HCT116 (cell line): Measurements from ENCODE around the gene GABRB3. TPM values are rescaled to one million over a fixed set of nuclear protein-coding genes. Genes with fewer than 3 reads are reported as not detected.

Source experiments
- ATAC-seq: fragments of 200-7000 bp; cut with Tn5 transposase; 2 replicates; pipeline ENCODE4 v1.9.1; 2020; ENCODE audit warnings: mild to moderate bottlenecking, moderate library complexity
- BruUV-seq: library from RNA; stranded (reverse); fragments of 400-500 nt; replicated peaks from 2 replicates; lab custom pipeline; 2021; lab: Mats Ljungman, UMichigan
- CTCF ChIA-PET: fragments of 300-600 bp; sonication (Branson Sonifier 250); formaldehyde crosslinking; loops from one replicate; lab custom pipeline; 2021; ENCODE audit warnings: antibody characterized with exemption; lab: Charles Lee
- POLR2A ChIA-PET: fragments of 300-600, 350-600 bp; sonication (Branson Sonifier 250); formaldehyde crosslinking; loops from one replicate; lab custom pipeline; 2021; ENCODE audit warnings: antibody characterized with exemption; lab: Charles Lee
- RAD21 ChIA-PET, 2 experiments: fragments of 300-600 bp; sonication (Branson Sonifier 250); formaldehyde crosslinking; loops; one replicate each; lab custom pipeline; 2023; ENCODE audit warnings: low total read pairs in 2 of 2; ENCODE audit not compliant: uncharacterized antibody in 2 of 2, unreplicated experiment in 2 of 2, low non-redundant PET in 1 of 2; lab: Charles Lee
- DNase-seq: peaks from one replicate; pipeline ENCODE4 v3.0.0-alpha.2; 2010; ENCODE audit warnings: low read depth, low spot score
- H2AFZ ChIP-seq: fragments of 200-600 bp; shearing (Covaris generic), sonication (generic); 2 replicates; pipeline ENCODE4 v1.6.1; 2017; ENCODE audit warnings: low read depth, mixed run types, mixed read lengths, antibody characterized with exemption, low read length; ENCODE audit not compliant: poor library complexity, severe bottlenecking
- H3K27ac ChIP-seq: 2 replicates; pipeline ENCODE4 v1.5.1; 2012; ENCODE audit warnings: low read depth, low read length
- H3K27me3 ChIP-seq: fragments of 200-600 bp; sonication (generic); 2 replicates; pipeline ENCODE4 v1.6.1; 2016; ENCODE audit warnings: mixed run types, low read length, mixed read lengths; ENCODE audit not compliant: insufficient read depth
- H3K36me3 ChIP-seq, 2 experiments: fragments of 200-500 bp in 1 of 2; fragments of 200-600 bp in 1 of 2; sonication (Bioruptor generic) in 1 of 2; sonication (generic) in 1 of 2; 2 replicates each; pipeline versions ENCODE4 v1.5.1 to v1.6.1; 2014 to 2016; ENCODE audit warnings: low read length in 2 of 2, inconsistent platforms in 1 of 2, mixed read lengths in 1 of 2, mixed run types in 1 of 2; ENCODE audit not compliant: insufficient read depth in 2 of 2, control insufficient read depth in 1 of 2
- H3K4me1 ChIP-seq, 2 experiments: fragments of 200-600 bp in 1 of 2; sonication (generic) in 1 of 2; 2 replicates each; pipeline versions ENCODE4 v1.5.1 to v1.6.1; 2012 to 2017; ENCODE audit warnings: low read length in 2 of 2, inconsistent platforms in 1 of 2, mild to moderate bottlenecking in 1 of 2, mixed read lengths in 1 of 2, mixed run types in 1 of 2, moderate library complexity in 1 of 2; ENCODE audit not compliant: insufficient read depth in 2 of 2, control insufficient read depth in 1 of 2
- H3K4me2 ChIP-seq: fragments of 200-600 bp; sonication (generic); 2 replicates; pipeline ENCODE4 v1.6.1; 2017; ENCODE audit warnings: mixed run types, low read length, mixed read lengths
- H3K4me3 ChIP-seq, 2 experiments: fragments of 200-600 bp in 1 of 2; sonication (generic) in 1 of 2; replicated peaks in 1 of 2; 2 replicates each; pipeline ENCODE4 v1.5.1; 2011 to 2016; ENCODE audit warnings: low read length in 2 of 2, control low read depth in 1 of 2, low read depth in 1 of 2, mild to moderate bottlenecking in 1 of 2, mixed read lengths in 1 of 2, mixed run types in 1 of 2
- H3K79me2 ChIP-seq: fragments of 200-600 bp; sonication (generic); 2 replicates; pipeline ENCODE4 v1.6.1; 2017; ENCODE audit warnings: mild to moderate bottlenecking, mixed run types, low read length, moderate library complexity, mixed read lengths; ENCODE audit not compliant: insufficient read depth
- H3K9ac ChIP-seq: fragments of 200-600 bp; sonication (generic); 2 replicates; pipeline ENCODE4 v1.6.1; 2016; ENCODE audit warnings: low read length, mixed read lengths
- H3K9me2 ChIP-seq: fragments of 200-600 bp; sonication (generic), shearing (Covaris generic); 2 replicates; pipeline ENCODE4 v1.6.1; 2017; ENCODE audit warnings: mixed run types, mild to moderate bottlenecking, moderate library complexity; ENCODE audit not compliant: insufficient read depth
- H3K9me3 ChIP-seq, 2 experiments: fragments of 200-500 bp in 1 of 2; fragments of 200-600 bp in 1 of 2; sonication (Bioruptor generic) in 1 of 2; sonication (generic) in 1 of 2; 2 replicates each; pipeline ENCODE4 v1.6.1; 2014 to 2017; ENCODE audit warnings: low read length in 2 of 2, mixed read lengths in 2 of 2, inconsistent platforms in 1 of 2, low read depth in 1 of 2, mild to moderate bottlenecking in 1 of 2, mixed run types in 1 of 2, moderate library complexity in 1 of 2; ENCODE audit not compliant: control insufficient read depth in 1 of 2, insufficient read depth in 1 of 2
- H4K20me1 ChIP-seq: fragments of 200-600 bp; sonication (generic), shearing (Covaris generic); 2 replicates; pipeline ENCODE4 v1.6.1; 2017; ENCODE audit warnings: mixed run types, mild to moderate bottlenecking, moderate library complexity; ENCODE audit not compliant: insufficient read depth
- CBX3 ChIP-seq: IDR thresholded peaks from 2 replicates; pipeline ENCODE4 v1.6.1; 2012; ENCODE audit warnings: low read depth
- CEBPB ChIP-seq: IDR thresholded peaks from 2 replicates; pipeline ENCODE4 v1.6.1; 2012; ENCODE audit warnings: low read depth
- EGR1 ChIP-seq: IDR thresholded peaks from 2 replicates; pipeline ENCODE4 v1.6.1; 2012; ENCODE audit warnings: low read depth
- ELF1 ChIP-seq: IDR thresholded peaks from 2 replicates; pipeline ENCODE4 v1.6.1; 2012; ENCODE audit warnings: low read depth, borderline replicate concordance
- EZH2 ChIP-seq: fragments of 200-600 bp; sonication (generic); IDR thresholded peaks from 2 replicates; pipeline ENCODE4 v1.6.1; 2017; ENCODE audit warnings: antibody characterized with exemption, mixed run types
- EZH2phosphoT487 ChIP-seq: fragments of 200-600 bp; IDR thresholded peaks from 2 replicates; pipeline ENCODE4 v1.6.1; 2018; ENCODE audit warnings: antibody characterized with exemption, borderline replicate concordance
- FOSL1 ChIP-seq: IDR thresholded peaks from 2 replicates; pipeline ENCODE4 v1.6.1; 2012; ENCODE audit warnings: low read depth
- JUND ChIP-seq: IDR thresholded peaks from 2 replicates; pipeline ENCODE4 v1.6.1; 2012
- MAX ChIP-seq: IDR thresholded peaks from 2 replicates; pipeline ENCODE4 v1.6.1; 2012
- POLR2A ChIP-seq: IDR thresholded peaks from 2 replicates; pipeline ENCODE4 v1.7.0; 2011; ENCODE audit warnings: borderline replicate concordance; ENCODE audit not compliant: insufficient read depth, insufficient read length; ENCODE audit errors: extremely low read depth
- POLR2AphosphoS5 ChIP-seq: IDR thresholded peaks from 2 replicates; pipeline ENCODE4 v1.6.1; 2011; ENCODE audit warnings: mild to moderate bottlenecking, low read depth, low read length, moderate library complexity
- RAD21 ChIP-seq: IDR thresholded peaks from 2 replicates; pipeline ENCODE4 v1.6.1; 2012; ENCODE audit warnings: low read depth, mild to moderate bottlenecking
- REST ChIP-seq: IDR thresholded peaks from 2 replicates; pipeline ENCODE4 v1.6.1; 2012; ENCODE audit warnings: low read depth
- SIN3A ChIP-seq: IDR thresholded peaks from 2 replicates; pipeline ENCODE4 v1.6.1; 2012; ENCODE audit warnings: low read depth
- TCF7L2 ChIP-seq: IDR thresholded peaks from 2 replicates; pipeline ENCODE4 v1.7.0; 2011; ENCODE audit warnings: borderline replicate concordance, inconsistent platforms; ENCODE audit not compliant: insufficient read depth, insufficient read length; ENCODE audit errors: extremely low read depth
- ZFX ChIP-seq: fragments of 450-650 bp; IDR thresholded peaks from 2 replicates; pipeline ENCODE4 v1.6.1; 2017
- ZNF274 ChIP-seq: fragments of 200-500 bp; sonication (Bioruptor generic); IDR thresholded peaks from 2 replicates; pipeline ENCODE4 v1.6.1; 2014; ENCODE audit warnings: mild to moderate bottlenecking, low read depth, low read length, inconsistent platforms
- intact Hi-C: fragments of 100-400 bp; cut with micrococcal nuclease; formaldehyde crosslinking; loops from 2 replicates; pipeline ENCODE4 v1.10.0; 2022
- total RNA-seq: library from RNA; stranded (reverse); gene quantifications from one replicate; pipeline ENCODE4 v1.2.1, GENCODE V29; 2021; ENCODE audit not compliant: unreplicated experiment
- TF ChIP-seq, protein P1 (sequence below), 3 experiments: fragments of 200-600 bp in 1 of 3; sonication (generic) in 1 of 3; IDR thresholded peaks in 2 of 3; conservative IDR thresholded peaks in 1 of 3; 2 replicates each; pipeline ENCODE4 v1.5.1; 2012 to 2017; ENCODE audit warnings: low read depth in 2 of 3, low read length in 2 of 3, antibody characterized with exemption in 1 of 3, borderline replicate concordance in 1 of 3, control low read depth in 1 of 3, mild to moderate bottlenecking in 1 of 3, mixed read lengths in 1 of 3, mixed run types in 1 of 3, moderate library complexity in 1 of 3; ENCODE audit not compliant: insufficient read depth in 1 of 3

GABRB3 gene
- total RNA-seq, 1 experiment from 2014 or later: 0.52 TPM

DNA sequence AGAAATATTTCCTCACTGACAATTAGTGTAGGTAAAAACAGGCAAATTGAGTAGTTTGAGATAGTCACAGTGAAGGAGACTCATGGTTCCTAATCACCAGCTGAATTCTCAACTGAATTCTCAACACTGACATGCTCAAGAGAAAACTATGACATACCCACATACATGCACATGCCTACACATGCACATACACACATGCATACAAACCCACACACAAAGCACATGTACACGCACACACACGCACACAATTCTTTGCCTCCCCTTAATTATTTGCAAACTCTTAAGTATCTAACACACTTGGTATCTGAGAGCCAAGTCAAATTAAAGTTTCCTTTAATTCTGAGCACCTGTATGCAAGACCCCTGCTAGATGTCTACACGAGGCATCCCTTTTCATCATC lies 111.8 kb downstream of the GABRB3 start:
- RAD21 ChIA-PET: no interaction called here
- POLR2A ChIA-PET: no interaction called here
- no peaks in the 10 kb centered on the region for H3K9me2 ChIP-seq
- no peaks in the 10 kb centered on the region for H3K36me3 ChIP-seq
- no peak overlapping the region for H3K9ac ChIP-seq
- no peak overlapping the region for H3K4me3 ChIP-seq
- ATAC-seq (no peak), DNase-seq (no peak)
- H2AFZ ChIP-seq: no peak overlapping the region
- no peak overlapping the region for H3K27ac ChIP-seq
- no peaks in the 10 kb centered on the region for H3K27me3 ChIP-seq
- BruUV-seq: no TSS peak
- H3K4me1 ChIP-seq: no peaks in the 10 kb centered on the region
- no peak overlapping the region for H3K4me2 ChIP-seq
- H3K9me3 ChIP-seq: peaks cover 5 to 48% of the 10 kb centered on the region in 2 experiments; a peak in 2 of 4 replicates
- H4K20me1 ChIP-seq: no peaks in the 10 kb centered on the region
- CTCF ChIA-PET: no interaction called here
- intact Hi-C loops: no loop called here
- H3K79me2 ChIP-seq: no peaks in the 10 kb centered on the region
- TF ChIP-seq MAX: no peak
- TF ChIP-seq ZNF274: no peak
- no peak for TF ChIP-seq CBX3
- no peak for TF ChIP-seq EZH2
- no peak for TF ChIP-seq REST
- no peak for TF ChIP-seq FOSL1
- TF ChIP-seq CEBPB: no peak
- TF ChIP-seq, protein P1, sequence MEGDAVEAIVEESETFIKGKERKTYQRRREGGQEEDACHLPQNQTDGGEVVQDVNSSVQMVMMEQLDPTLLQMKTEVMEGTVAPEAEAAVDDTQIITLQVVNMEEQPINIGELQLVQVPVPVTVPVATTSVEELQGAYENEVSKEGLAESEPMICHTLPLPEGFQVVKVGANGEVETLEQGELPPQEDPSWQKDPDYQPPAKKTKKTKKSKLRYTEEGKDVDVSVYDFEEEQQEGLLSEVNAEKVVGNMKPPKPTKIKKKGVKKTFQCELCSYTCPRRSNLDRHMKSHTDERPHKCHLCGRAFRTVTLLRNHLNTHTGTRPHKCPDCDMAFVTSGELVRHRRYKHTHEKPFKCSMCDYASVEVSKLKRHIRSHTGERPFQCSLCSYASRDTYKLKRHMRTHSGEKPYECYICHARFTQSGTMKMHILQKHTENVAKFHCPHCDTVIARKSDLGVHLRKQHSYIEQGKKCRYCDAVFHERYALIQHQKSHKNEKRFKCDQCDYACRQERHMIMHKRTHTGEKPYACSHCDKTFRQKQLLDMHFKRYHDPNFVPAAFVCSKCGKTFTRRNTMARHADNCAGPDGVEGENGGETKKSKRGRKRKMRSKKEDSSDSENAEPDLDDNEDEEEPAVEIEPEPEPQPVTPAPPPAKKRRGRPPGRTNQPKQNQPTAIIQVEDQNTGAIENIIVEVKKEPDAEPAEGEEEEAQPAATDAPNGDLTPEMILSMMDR (IDR thresholded peaks at IDR 0.05 in 2 of 3, conservative IDR thresholded peaks at IDR 0.05 in 1 of 3; ENCODE audit: borderline replicate concordance in 1 of 3, insufficient read depth in 1 of 3, low read depth in 2 of 3, low read length in 2 of 3): no peak
- no peak for TF ChIP-seq EGR1
- no peak for TF ChIP-seq RAD21
- no peak for TF ChIP-seq EZH2phosphoT487
- TF ChIP-seq ELF1: no peak
- TF ChIP-seq ZFX: no peak
- no peak for TF ChIP-seq JUND
- no peak for TF ChIP-seq TCF7L2
- TF ChIP-seq POLR2A: no peak
- TF ChIP-seq POLR2AphosphoS5: no peak
- TF ChIP-seq SIN3A: no peak
